Activated CD8-positive, alpha-beta T cell treated with anti-CD3 and anti-CD28 coated beads for 36 hours (primary cell): ENCODE data around the gene GJA4. TPM values are rescaled to one million over a fixed set of nuclear protein-coding genes. Genes with fewer than 3 reads are reported as not detected.
A peak's percentile ranks its signal among the peaks of the same experiment; 100 is the strongest.

Source experiments
- ATAC-seq: fragments of 200-7000 bp; cut with Tn5 transposase; one replicate; pipeline ENCODE4 v1.10.0; 2021; ENCODE audit warnings: mild to moderate bottlenecking, moderate library complexity
- CTCF ChIA-PET: fragments of 350-600 bp; sonication (Branson Sonifier 250); formaldehyde crosslinking; loops from one replicate; lab custom pipeline; 2021; ENCODE audit warnings: antibody characterized with exemption; lab: Charles Lee
- POLR2A ChIA-PET: fragments of 350-600 bp; sonication (Branson Sonifier 250); formaldehyde crosslinking; loops from one replicate; lab custom pipeline; 2021; ENCODE audit warnings: antibody characterized with exemption; lab: Charles Lee
- DNase-seq: peaks from one replicate; pipeline ENCODE4 v3.0.0-alpha.2; 2020
- H3K27ac Mint-ChIP-seq: one replicate; pipeline ENCODE4 v1.8.0; 2021; ENCODE audit warnings: mild to moderate bottlenecking, mixed read lengths
- H3K27me3 Mint-ChIP-seq: one replicate; pipeline ENCODE4 v1.8.0; 2021; ENCODE audit warnings: mixed read lengths
- H3K36me3 Mint-ChIP-seq: one replicate; pipeline ENCODE4 v1.8.0; 2021; ENCODE audit warnings: low read depth, mixed read lengths
- H3K4me1 Mint-ChIP-seq: one replicate; pipeline ENCODE4 v1.8.0; 2021; ENCODE audit warnings: low read depth, mixed read lengths
- H3K4me3 Mint-ChIP-seq: one replicate; pipeline ENCODE4 v1.8.0; 2021; ENCODE audit warnings: mild to moderate bottlenecking, moderate library complexity, mixed read lengths
- H3K9me3 Mint-ChIP-seq: one replicate; pipeline ENCODE4 v1.8.0; 2021; ENCODE audit warnings: mixed read lengths
- intact Hi-C: fragments of 100-400 bp; cut with micrococcal nuclease; formaldehyde crosslinking; loops from one replicate; pipeline ENCODE4 v1.10.0; 2022
- total RNA-seq, 2 experiments: library from RNA; stranded (reverse); gene quantifications; one replicate each; pipeline ENCODE4 v1.2.3, GENCODE V29; 2021
- TF ChIP-seq, protein P1 (sequence below): fragments of 200-600 bp; IDR thresholded peaks from one replicate; pipeline ENCODE4 v1.8.0; 2022; ENCODE audit warnings: antibody characterized with exemption, mild to moderate bottlenecking

GJA4 gene
- total RNA-seq, 2 experiments from 2014 or later: not detected

DNA sequence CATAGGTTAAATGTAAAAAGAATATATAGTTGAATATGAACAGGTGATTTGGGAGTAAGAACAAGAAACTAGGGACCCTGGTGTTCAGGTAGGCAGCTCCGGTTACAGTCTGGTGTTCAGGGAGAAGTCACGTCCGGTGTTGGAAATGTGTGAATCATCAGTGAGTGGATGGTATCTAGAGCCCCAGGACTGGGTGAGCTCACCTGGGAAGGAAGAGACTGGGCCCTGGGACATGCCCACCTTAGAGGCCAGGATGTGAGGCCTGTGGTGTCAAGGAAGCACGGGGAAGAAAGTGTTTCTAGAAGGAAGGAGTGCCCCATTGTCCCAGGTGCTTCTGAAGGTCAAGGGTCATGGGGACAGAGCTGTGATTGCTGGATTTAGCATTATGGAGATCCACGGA, 13.3 kb upstream of the GJA4 start:
- Mint-ChIP-seq H3K27me3 (peaks cover 33% of the 10 kb centered on the region), H3K36me3 (no peaks in the 10 kb centered on the region), H3K9me3 (no peaks in the 10 kb centered on the region), H3K4me1 (peaks cover 2% of the 10 kb centered on the region), H3K4me3 (no peak overlapping the region), H3K27ac (no peak overlapping the region)
- ATAC-seq: no peak
- ChIA-PET CTCF (interaction anchor here (2.6 kb wide), 1 partner anchor 73 kb away, joined by 11 read pairs; no protein-coding TSS in a partner anchor), POLR2A (no interaction called here)
- DNase-seq: no peak
- intact Hi-C loops: no loop called here
- TF ChIP-seq, protein P1, sequence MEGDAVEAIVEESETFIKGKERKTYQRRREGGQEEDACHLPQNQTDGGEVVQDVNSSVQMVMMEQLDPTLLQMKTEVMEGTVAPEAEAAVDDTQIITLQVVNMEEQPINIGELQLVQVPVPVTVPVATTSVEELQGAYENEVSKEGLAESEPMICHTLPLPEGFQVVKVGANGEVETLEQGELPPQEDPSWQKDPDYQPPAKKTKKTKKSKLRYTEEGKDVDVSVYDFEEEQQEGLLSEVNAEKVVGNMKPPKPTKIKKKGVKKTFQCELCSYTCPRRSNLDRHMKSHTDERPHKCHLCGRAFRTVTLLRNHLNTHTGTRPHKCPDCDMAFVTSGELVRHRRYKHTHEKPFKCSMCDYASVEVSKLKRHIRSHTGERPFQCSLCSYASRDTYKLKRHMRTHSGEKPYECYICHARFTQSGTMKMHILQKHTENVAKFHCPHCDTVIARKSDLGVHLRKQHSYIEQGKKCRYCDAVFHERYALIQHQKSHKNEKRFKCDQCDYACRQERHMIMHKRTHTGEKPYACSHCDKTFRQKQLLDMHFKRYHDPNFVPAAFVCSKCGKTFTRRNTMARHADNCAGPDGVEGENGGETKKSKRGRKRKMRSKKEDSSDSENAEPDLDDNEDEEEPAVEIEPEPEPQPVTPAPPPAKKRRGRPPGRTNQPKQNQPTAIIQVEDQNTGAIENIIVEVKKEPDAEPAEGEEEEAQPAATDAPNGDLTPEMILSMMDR: no peak

DNA sequence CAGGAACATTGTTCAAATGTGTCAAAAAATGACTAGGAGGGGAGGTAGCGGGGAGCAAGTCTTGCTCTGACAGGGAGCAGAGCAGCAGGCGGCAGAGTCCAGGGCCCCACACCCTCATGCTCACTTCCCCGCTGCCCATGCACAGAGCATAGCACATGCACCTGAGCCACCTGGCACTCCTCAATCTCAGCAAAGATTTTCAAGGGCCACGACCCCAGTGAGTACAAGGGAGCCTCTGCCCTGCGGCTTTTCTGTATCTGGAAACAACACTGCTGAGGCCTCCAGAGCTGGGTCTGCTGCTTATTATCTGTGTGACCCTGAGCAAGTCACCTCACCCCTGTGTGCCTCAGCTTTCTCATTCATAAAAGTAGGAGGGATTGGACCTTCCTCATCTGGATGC, 12.8 kb upstream of the GJA4 start:
- no peaks in the 10 kb centered on the region for H3K9me3 Mint-ChIP-seq
- TF ChIP-seq, protein P1: no peak
- CTCF ChIA-PET: interaction anchor here (2.6 kb wide), 1 partner anchor 73 kb away, joined by 11 read pairs; no protein-coding TSS in a partner anchor
- no peaks in the 10 kb centered on the region for H3K36me3 Mint-ChIP-seq
- H3K27ac Mint-ChIP-seq: no peak overlapping the region
- peaks cover 35% of the 10 kb centered on the region for H3K27me3 Mint-ChIP-seq
- peaks cover 2% of the 10 kb centered on the region for H3K4me1 Mint-ChIP-seq
- intact Hi-C loops: no loop called here
- DNase-seq (no peak), ATAC-seq (no peak)
- H3K4me3 Mint-ChIP-seq: no peak overlapping the region
- POLR2A ChIA-PET: interaction anchor here (1.1 kb wide), 1 partner anchor 15 kb away, joined by 3 read pairs; no protein-coding TSS in a partner anchor

DNA sequence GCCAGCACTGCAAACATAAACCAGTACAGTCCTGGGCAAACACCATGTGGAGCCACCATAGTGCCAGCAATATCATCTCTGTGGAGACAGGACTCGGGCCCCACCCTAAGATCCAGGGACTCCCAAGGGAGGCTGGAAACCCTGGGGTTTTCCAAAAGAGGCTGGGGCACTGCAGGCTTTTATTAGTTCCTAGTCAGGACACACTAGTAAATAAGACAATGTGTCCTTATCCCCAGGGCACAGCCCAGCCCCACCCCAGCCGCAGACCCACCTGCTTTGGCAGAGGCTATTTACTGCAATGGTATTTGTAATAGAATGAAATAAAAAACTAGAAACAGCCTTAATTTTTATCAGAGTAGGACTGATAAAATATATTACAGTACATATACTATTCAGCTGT, 12.3 kb upstream of the GJA4 start:
- ChIA-PET POLR2A (interaction anchor here (1.1 kb wide), 1 partner anchor 15 kb away, joined by 3 read pairs; no protein-coding TSS in a partner anchor), CTCF (no interaction called here)
- Mint-ChIP-seq H3K4me1 (peaks cover 2% of the 10 kb centered on the region), H3K9me3 (no peaks in the 10 kb centered on the region), H3K27ac (no peak overlapping the region), H3K36me3 (no peaks in the 10 kb centered on the region), H3K27me3 (peaks cover 38% of the 10 kb centered on the region), H3K4me3 (no peak overlapping the region)
- DNase-seq (no peak), ATAC-seq (no peak)
- TF ChIP-seq, protein P1: no peak
- intact Hi-C loops: no loop called here

DNA sequence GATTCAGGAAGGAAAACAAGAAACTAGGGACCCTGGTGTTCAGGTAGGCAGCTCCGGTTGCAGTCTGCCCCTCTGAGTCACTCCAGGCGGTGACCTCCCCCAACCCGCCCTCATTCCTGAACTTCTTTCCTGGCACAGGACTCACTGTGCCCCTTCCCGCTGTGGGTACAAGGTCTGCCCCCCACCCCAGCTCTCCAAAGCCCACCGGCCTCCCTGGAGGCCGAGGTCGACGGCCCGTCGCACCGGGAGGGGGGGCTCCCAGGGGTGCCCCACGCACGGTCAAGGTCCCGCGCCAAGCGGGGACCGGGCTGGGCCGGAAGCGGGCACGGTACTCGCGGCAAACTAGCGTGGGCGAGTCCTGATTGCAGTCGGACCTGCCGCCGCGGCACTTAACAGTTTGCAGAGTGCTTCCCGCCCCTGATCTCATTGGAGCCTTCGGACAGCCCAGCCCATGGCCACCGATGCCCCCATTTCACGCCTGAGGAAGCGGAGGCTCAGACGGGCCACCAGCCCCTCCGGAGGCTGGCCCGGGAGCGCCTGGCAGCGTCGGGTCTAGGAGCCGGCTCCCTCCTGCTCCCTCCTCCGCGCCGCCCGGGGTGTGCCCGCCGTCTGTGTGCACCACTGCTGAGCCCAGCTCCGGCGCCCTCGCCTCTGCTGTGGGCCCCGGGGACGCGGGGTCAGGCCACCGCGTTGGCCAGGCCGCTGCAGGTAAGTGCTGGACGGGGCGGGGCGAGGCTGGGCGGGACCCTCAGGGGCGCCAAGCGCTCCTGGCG, 11.5 kb upstream of the GJA4 start, which contains the start of gene GJB3:
Gene GJB3, plus strand, starts transcription at position 144 of the 773 bp plus-strand sequence. CDS start 3,549 bp downstream, outside the sequence.
- DNase-seq: peak; percentile 36
- POLR2A ChIA-PET: interaction anchor here (1.1 kb wide), 1 partner anchor 14 kb away, joined by 3 read pairs; no protein-coding TSS in a partner anchor
- ATAC-seq: peak; percentile 49
- CTCF ChIA-PET: interaction anchor here (1.7 kb wide), 1 partner anchor 72 kb away, joined by 14 read pairs; no protein-coding TSS in a partner anchor
- intact Hi-C loops: no loop called here
- peaks cover 2% of the 10 kb centered on the region for H3K4me1 Mint-ChIP-seq
- H3K36me3 Mint-ChIP-seq: no peaks in the 10 kb centered on the region
- H3K9me3 Mint-ChIP-seq: no peaks in the 10 kb centered on the region
- TF ChIP-seq, protein P1: no peak
- no peak within 1 kb of the TSS for H3K27ac Mint-ChIP-seq
- no peak within 1 kb of the TSS for H3K4me3 Mint-ChIP-seq
- H3K27me3 Mint-ChIP-seq: peaks cover 38% of the 10 kb centered on the region

DNA sequence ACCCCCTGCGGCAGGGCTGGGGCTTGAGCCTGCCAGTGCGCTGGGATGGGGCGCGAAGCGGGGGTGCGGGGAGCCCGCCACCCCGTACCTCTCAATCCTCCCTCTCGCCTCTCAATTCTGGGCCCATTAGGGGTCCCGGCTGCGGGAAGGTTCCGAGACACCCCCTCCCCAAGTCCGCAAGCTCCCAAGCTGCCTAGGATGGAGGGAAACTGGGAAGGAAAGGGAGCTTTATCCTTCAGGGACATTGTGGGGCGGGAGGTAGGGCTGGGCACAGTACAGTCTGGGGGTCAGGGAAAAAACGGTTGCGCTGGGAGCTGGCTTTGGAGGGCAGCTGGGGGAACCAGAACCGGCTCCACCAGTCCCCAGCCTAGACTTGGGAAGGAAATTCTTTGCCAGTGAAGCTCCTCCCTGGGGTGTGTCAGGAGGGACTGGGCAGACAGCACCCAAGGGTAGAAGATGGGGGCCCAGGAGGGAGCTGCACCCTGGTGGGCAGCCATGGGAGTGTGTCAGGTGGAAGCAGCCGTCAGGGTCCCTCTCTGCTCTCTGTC, 10.9 kb upstream of the GJA4 start:
- H3K4me3 Mint-ChIP-seq: no peak overlapping the region
- H3K27ac Mint-ChIP-seq: no peak overlapping the region
- H3K27me3 Mint-ChIP-seq: peaks cover 41% of the 10 kb centered on the region
- ChIA-PET POLR2A (no interaction called here), CTCF (interaction anchor here (1.7 kb wide), 1 partner anchor 71 kb away, joined by 14 read pairs; no protein-coding TSS in a partner anchor)
- H3K36me3 Mint-ChIP-seq: no peaks in the 10 kb centered on the region
- TF ChIP-seq, protein P1: no peak
- peaks cover 2% of the 10 kb centered on the region for H3K4me1 Mint-ChIP-seq
- intact Hi-C loops: no loop called here
- H3K9me3 Mint-ChIP-seq: no peaks in the 10 kb centered on the region
- DNase-seq: no peak
- ATAC-seq: no peak
